Measurements from ENCODE around the gene ASGR1. TPM values are rescaled to one million over a fixed set of nuclear protein-coding genes. Genes with fewer than 3 reads are reported as not detected.
"Not testable (repeated sequence)": the region's sequence is repeated elsewhere in the genome, so short reads cannot be mapped to it uniquely, and the experiment has no call there.

Gene ASGR1
- total RNA-seq, 1 donor from 2014 or later = 0.13 TPM

DNA sequence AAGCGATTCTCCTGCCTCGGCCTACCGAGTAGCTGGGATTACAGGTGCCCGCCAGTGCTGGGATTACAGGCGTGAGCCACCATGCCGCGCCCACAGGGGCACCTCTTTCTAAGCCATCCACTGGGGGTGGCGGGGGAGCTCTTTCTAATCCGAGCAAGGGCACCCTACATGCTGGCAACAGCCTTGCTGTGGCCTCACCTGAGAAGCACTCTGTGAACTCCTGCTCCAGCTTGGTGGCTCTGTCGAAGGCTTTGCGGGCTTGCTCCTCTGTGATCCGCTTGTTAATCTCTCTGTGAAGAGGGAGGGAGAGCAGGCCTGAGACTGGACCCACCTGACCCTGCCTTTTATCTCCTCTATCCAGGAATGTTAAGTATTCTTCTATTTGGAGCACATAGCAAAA lies 11.9 kb upstream of the ASGR1 start:
- no peak for DNase-seq (ENCODE audit: low read depth)

DNA sequence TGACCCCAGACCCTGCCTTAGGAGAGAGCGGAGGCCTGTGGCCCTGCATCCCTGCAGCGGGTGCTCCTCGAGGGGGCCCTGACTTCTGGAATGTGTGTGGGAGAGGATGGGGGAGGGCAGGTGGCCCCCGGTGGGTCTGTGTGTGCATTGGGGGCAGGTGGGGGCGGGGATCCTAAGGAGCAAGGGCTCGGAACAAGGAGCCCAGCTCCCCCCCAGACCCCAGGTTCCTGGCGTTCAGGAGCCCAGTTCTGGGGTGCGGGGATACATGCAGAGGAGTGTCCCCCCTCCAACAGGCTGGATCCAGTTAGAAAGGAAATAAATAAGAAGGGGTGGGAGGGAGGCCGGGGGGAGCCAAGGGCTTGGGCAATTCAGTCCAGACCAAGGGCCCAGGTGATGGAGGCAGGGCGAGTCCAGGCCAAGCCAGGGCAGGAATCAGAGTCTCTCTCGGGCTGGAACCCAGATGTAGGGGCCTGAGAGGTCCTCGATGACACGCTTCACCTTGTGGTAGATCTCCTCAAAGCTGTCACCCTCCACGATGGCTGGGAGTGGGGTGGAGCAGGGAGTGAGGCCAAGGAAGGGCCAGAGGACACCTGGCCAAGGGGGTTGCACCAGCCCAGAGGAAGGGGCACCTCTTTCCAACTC lies 11.2 kb upstream of the ASGR1 start:
- no peak for DNase-seq (ENCODE audit: low read depth)

DNA sequence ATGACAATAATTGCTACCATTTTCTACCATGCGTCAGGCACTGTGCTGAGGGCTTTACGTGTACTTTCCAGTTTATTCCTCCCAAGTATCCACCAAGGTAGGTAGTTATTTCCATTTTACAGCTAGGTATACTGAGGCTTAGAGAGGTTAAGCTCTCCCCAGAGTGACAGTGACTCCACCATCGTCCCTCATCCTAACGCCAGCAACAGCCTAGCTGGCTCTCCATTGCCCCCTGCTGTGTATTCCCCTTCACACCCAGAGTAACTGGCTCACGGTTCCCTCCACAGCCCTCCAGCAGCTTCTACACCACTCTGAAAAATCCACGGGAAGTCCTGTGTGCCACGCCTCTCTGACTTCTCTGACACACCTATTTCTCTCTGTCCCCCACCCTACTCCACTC lies 7.1 kb upstream of the ASGR1 start:
- no peak for DNase-seq (ENCODE audit: low read depth)

DNA sequence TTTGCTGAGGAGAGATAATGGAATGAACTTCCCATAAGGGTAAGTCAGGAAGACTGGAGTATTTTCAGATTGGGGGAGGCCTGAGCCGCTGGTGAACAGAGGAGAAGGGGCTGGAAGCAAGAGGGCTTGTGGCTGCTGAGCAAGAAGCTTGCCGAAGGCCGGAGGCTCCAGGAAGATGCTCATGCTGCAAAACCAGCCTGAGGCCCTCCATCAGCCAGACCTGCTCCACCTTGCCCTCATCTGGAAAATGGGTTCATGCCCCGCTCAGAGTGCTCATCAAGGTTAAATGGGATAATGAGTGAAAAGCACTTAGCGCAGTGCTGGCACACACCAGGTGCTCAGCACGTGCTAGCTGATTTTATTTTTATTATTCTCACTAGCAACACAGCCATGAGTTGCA lies 5.5 kb upstream of the ASGR1 start:
- no peak for DNase-seq (ENCODE audit: low read depth)

DNA sequence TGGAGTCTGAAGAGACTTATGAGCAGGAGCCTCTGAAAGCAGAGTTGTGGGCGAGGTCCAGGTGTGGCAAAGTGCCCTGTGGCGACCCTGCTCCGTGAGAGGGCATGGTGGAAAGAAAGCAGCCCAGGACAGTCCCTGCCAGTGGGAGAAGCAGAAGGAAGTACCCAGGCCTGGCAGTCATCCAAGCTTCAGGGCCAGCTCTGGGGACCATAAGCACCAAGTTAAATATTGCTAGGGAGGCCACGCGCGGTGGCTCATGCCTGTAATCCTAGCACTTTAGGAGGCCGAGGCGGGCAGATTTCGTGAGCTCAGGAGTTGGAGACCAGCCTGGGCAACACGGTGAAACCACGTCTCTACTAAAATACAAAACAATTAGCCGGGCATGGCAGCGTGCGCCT lies 4.9 kb upstream of the ASGR1 start:
- DNase-seq (ENCODE audit: low read depth) = no peak

DNA sequence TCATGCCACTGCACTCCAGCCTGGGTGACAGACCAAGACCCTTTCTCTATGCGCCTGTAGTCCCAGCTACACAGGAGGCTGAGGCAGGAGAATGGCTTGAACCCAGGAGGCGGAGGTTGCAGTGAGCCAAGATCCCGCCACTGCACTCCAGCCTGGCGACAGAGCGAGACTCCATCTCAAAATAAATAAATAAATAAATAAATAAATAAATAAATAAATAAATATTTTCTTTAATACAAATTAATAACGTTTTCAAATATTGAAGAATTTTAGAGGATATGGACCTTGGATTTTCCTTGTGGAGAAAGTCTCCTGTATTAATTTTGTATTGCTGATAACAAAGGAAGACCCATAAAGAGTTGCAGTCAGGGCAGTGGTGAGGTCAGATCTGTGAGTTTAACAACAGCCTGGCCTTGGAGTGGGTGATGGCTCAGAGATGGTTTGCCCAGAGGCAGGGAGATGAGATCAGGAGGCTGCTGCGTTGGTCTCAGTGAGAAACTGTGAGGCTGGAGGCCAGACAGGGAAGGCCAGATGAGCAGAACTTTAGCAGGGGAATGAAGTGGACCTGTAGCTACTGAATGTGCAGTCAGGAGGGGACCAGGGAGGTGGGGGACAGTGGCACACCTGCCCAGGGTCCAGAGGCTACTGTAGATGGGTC lies 4.4 kb upstream of the ASGR1 start:
- DNase-seq (ENCODE audit: low read depth) = no peak

DNA sequence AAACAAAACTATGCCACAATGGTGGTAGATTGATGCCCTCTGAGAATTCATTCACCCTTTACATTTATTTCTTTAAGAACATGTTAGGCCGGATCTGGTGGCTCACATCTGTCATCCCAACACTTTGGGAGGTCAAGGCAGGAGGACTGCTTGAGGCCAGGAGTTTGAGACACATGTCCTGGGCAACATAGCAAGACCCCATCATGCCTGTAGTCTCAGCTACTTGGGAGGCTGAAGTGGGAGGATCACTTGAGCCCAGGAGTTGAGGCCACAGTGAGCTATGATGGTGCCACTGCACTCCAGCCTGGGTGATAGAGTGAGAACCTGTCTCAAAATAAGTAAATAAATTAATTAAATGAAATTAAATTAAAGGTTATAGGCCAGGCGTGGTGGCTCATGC lies 2.9 kb upstream of the ASGR1 start:
- DNase-seq (ENCODE audit: low read depth) = not testable (repeated sequence)

DNA sequence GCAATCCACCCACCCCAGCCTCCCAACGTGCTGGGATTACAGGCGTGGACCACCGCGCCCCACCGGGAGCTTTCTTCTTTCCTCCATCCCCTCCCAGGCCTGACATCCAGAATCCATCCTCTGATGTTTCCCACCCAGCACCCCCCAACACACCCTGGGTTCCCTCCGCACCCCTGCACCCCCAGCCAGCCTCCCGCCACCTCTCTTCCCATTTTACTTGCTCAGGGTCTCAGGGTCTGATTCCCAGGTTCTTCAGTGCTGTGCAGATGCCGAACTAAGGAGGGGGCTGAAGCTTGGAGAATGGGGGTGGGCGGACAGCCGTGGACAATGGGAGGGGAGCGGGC lies 225 bp downstream of the ASGR1 start:
- DNase-seq (ENCODE audit: low read depth) = no peak

DNA sequence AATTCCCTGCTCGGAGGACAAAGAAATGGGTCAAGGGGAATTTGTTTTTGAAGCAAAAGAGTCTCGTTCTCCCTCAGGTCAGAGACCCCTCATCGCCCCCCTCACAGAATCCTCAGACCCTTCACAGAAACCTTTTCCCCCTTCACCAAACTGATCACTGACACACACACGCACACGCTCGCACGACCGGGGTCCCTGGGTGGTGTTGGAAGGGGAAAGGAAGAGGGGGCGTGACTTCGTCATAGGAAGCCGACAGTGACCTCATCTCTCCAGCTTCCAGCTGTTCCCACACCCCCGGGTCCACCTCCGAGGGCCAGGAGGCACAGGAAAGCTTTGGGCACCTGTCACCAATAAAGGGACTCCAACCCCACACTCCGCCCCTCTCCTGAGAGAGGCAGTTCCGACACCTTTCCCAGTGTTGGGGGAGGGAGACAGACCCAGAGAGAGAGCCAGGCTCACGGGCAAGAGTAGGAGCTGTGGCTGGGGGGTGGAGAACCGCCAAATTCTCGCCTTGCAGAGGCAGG lies 1.2 kb downstream of the ASGR1 start:
- no peak for DNase-seq (ENCODE audit: low read depth)

DNA sequence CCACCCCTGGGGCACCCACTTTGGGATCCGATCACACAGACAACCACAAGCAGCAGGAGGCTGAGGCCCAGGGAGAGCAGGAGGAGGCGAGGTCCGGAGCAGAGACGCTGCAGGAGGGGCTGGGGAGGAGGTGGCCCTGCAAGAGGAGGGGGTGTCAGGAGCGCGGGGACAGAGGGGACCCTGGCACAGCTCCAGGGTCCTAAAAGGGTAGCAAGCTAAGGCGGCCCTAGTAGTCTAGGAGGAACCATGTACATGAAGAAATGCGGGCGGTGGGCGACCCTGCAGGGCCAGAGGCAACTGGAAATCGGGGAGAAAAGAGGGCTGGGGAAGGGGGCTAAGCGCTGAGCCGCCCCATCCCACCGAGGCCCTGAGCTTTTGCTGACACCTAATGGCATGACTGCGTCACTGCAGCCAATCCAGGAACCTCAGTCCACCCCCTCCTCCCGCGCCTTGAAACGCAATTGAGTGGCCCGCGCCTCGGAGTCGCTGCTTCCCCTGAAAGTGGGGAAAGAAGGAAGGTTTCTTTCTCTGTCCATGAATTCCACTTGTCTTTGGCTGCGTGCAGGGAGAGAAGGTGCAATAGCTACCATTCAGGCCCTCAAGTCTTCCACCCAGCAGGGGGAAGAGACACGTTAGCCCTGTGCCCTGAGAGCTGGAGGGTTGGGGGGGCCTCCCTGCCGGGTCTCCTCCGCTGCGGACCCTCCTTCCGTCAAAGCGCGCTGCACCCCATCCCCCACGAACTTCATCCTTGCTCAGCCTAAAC lies 1.8 kb downstream of the ASGR1 start:
- DNase-seq (ENCODE audit: low read depth) = peak; percentile 64

DNA sequence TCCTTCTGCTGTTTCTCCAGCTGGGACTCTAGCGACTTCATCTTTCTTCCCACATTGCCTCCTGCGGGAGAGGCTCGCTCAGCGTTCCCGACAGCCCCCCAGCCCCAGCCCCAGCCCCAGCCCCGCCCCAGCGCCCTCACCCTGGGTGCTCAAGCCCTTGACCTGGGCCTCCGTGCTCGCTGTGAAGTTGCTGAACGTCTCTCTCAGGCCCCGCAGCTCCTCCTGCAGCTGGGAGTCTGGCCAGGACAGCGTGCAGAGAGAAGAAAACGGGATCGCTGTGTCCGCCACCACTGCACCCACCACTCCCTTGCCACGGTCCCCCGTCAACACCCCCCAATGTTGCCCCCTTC lies 2.4 kb downstream of the ASGR1 start:
- no peak for DNase-seq (ENCODE audit: low read depth)

DNA sequence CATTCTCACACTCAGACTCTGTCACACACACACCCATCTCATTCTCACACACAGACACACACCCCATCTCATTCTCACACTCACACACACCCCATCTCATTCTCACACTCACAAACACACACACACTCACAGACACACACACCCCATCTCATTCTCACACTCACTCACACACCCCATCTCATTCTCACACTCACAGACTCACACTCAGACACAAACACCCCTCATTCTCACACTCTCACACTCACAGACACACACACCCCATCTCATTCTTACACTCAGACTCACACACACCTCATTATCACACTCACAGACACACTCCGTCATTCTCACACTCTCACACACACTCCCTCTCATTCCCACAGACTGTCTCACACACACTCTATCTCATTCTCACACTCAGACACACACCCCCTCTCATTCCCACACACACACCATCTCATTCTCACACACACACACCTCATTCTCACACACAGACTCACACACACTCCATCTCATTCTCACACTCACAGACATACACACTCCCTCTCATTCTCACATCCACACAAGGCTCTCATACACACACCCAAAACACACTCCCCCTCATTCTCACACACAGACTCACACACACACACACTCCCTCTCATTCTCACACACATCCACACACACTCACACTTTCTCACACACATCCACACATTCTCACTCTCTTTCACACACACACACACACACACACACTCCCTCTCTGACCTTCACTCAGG lies 2.9 kb downstream of the ASGR1 start:
- DNase-seq (ENCODE audit: low read depth) = no peak

DNA sequence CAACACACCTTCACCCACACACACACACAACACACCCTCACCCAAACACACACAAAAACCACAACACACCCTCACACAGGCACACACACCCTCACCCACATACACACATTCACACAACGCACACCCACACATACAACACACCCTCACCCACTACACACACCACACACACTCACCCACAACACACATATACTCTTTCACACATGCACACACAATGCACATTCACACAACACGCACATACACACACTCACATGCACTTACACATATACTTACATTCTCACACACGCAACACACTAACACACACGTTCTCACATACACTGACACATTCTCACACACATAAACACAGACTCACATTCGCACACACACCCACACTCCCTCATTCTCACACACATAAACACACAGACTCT lies 3.8 kb downstream of the ASGR1 start:
- no peak for DNase-seq (ENCODE audit: low read depth)

DNA sequence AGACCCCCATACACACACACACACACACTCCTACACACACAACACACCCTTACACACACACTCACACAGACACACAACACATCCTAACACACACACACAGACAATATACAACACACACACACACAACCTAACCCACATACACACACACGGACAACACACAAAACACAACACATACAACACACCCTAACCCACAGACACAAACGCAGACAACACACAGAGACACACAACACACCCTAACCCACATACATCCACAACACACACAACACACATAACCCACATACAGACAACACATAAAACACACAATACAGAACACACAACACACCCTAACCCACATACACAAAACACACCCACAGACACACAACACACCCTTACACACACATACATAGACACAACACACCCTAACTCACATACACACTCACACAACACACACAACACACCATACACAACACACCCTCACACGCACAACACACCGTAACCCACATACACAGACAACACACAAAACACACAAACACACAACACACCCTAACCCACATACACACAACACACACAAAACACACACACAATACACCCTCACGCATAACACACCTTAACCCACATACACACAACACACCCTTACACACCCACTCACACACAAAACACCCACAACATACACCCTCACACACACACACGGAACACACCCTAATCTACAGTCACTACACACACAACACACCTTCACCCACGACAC lies 4.4 kb downstream of the ASGR1 start:
- no peak for DNase-seq (ENCODE audit: low read depth)

DNA sequence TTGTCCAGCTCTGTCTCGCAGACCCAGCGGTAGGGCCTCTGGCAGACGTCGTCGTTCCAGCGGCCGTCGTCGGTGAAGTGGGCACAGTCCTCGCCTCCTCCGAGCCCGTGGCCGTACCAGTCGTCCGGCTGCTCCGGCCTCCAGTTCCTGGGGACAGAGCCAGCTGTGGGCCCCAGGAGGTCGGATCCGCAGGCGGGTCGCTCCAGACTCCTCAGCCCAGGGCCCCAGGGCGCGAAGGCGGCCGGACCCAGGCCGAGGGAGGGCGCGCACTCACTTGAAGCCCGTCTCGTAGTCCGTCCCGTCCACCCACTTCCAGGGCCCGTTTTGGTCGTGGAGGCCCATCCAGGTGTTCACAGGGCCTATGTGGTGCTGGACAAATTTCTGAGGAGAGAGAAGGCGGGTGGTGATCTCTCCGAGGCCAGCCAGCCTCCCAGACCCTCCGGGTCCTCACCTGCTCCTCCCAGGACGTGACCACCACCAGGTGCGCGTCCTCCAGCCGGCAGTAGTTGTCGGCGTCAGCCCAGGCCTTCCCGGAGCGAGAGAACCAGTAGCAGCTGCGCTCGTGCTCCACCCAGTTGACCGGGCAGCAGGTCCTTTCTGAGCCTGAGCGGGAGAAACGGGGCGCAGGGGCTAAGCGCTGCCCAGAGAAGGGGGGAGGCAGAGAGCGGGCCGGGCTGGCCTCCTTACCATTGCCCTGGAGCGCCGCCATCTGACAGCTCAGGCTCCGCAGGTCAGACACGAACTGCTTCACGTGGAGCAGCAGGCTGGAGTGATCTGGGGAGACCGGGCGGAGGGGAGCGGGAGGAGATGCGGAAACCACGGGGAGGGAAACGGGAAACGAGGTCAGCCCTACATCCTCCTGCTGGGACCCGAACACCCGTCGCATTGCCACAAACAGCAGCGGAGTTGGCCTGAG lies 5.2 kb downstream of the ASGR1 start:
- DNase-seq (ENCODE audit: low read depth) = no peak

DNA sequence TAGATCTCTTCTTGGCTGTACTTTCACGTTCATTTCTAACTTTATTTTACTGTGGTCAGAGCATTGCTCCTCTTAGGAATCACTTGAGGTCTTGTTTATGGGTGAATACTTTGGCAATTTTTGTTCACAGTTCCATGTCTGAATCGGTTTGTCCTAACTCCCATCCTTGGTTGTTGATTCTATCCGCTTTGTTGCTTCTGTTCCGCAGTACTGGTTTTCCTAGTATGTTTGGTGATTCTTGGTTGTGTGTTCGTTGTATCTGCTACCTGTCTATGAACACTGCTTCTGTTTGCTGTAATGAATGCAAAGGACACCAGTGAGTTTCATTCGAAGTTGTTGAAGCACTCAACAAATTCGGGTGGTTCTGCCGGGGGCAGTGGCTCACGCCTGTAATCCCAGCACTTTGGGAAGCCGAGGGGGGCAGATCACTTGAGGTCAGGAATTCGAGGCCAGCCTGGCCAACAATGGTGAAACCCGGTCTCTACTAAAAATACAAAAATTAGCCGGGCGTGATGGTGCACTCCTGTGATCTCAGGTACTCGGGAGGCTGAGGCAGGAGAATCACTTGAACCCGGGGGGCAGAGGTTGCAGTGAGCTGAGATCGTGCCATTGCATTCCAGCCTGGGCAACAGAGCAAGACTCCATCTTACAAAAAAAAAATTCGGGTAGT lies 6.5 kb downstream of the ASGR1 start:
- not testable (repeated sequence) for DNase-seq (ENCODE audit: low read depth)

DNA sequence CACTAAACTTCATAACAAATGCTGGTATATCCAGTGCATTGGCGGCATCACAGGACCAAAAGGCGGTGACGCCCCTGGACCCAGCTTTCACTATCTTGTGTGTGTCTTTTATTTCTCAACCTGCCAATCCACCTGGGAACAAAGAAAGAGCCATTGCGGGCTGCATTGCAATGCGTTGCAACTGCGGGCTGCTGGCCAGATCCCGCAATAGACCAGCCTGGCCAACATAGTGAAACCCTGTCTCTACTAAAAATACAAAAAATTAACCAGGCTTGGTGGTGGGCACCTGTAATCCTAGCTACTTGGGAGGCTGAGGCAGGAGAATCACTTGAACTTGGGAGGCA lies 9.6 kb downstream of the ASGR1 start:
- not testable (repeated sequence) for DNase-seq (ENCODE audit: low read depth)

DNA sequence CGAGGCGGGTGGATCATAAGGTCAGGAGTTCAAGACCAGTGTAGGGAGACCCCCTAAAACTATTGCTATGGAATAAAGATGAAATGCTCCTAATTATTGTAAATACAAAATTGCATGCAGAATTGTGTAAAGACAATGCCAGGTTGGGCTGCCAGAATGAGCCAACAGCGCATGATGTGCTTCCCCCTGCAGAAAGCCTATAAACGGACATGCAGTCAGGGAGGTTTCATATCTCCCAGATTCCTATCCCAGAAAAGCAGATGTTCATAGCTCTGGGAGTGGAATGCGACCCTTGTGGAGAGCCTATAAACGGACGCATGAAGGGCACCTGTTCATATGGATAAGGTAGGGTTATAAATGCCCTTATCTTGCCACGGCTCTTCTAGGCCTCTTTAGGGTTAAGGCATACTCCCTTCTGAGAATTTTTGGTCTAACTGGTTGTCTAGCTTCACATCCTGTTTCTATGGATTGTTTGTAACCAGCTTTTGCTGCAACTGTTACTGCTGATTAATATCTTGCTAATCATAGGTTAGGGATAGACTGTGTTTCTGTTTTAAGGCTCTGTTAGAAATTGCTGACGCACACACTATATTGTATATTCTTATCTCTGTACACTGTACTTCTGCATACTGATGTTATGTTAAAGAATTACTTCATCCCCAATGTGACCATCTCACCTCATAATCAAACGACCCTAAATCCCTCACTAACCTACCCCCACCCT lies 10.2 kb downstream of the ASGR1 start:
- not testable (repeated sequence) for DNase-seq (ENCODE audit: low read depth)

DNA sequence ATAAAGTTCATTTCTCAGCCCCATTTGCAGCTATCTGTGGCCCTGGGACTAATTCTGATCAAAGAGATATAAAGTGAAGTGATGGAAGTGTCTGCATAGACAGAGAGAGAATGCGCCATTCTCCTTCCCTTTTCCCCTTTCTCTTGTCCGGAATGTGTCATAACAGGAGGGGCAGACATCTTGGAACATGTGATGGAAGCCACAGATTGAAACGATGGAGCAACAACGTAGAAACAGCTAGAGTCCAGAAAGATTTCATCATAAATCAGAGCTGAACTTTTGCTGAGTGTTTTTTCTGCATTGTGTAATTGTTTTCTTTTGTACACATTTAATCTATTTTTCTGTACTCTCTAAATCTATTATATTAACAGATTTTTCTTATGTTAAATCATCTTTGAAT lies 11.3 kb downstream of the ASGR1 start:
- no peak for DNase-seq (ENCODE audit: low read depth)

Measured in myocyte (in vitro differentiated cells).